ENCODE results near the gene RAB9A.
A peak's percentile ranks its signal among the peaks of the same experiment; 100 is the strongest.

Gene RAB9A

GRCh38 chrX:13716455-13716854, 27.5 kb downstream of the RAB9A start:
- DNase-seq, result no peak
- Histone ChIP-seq H3K9me3 (ENCODE audit: control insufficient read depth, low read length) (no peaks in the 10 kb centered on the region), H3K18ac (ENCODE audit: low read depth in 1 of 2, low read length in 2 of 2) (no peak overlapping the region), H3K14ac (ENCODE audit: low read length in 2 of 2) (no peak overlapping the region), H3K4ac (ENCODE audit: low read depth in 1 of 2, low read length in 2 of 2) (no peak overlapping the region), H2AFZ (ENCODE audit: low read depth, low read length) (no peak overlapping the region), H3K9ac (ENCODE audit: low read length) (no peak overlapping the region), H2AK5ac (ENCODE audit: low read length, severe bottlenecking) (no peak overlapping the region), H4K8ac (ENCODE audit: low read length) (no peak overlapping the region), H3K23ac (ENCODE audit: low read length in 2 of 2) (no peak overlapping the region), H3K27me3 (ENCODE audit: control insufficient read depth in 1 of 2, insufficient read depth in 1 of 2, low read length in 2 of 2) (no peaks in the 10 kb centered on the region), H4K91ac (ENCODE audit: low read length) (no peak overlapping the region), H3K4me1 (ENCODE audit: control insufficient read depth, insufficient read depth, low read depth, low read length) (peaks cover 2% of the 10 kb centered on the region), H2BK12ac (ENCODE audit: low read length in 2 of 2) (no peak overlapping the region), H2BK5ac (ENCODE audit: low read depth, low read length, poor library complexity, severe bottlenecking) (no peak overlapping the region), H3K4me2 (ENCODE audit: low read length, poor library complexity, severe bottlenecking) (no peak overlapping the region), H3K79me1 (replicated peaks; ENCODE audit: low read length, poor library complexity, severe bottlenecking) (no peaks in the 10 kb centered on the region), H3K36me3 (ENCODE audit: control insufficient read depth in 1 of 2, insufficient read depth in 2 of 2, low read depth in 1 of 2, low read length in 2 of 2) (peaks cover 9 to 42% of the 10 kb centered on the region in 2 experiments), H2BK120ac (ENCODE audit: low read depth, low read length) (no peak overlapping the region), H3K4me3 (ENCODE audit: insufficient read depth in 1 of 2, low read depth in 1 of 2, low read length in 2 of 2) (no peak overlapping the region), H2BK15ac (ENCODE audit: low read depth, poor library complexity, severe bottlenecking) (no peak overlapping the region), H3K27ac (ENCODE audit: low read length, poor library complexity, severe bottlenecking) (no peak overlapping the region)
- WGBS, result 97% methylated on average over 8 of the region's 9 CpGs

DNA sequence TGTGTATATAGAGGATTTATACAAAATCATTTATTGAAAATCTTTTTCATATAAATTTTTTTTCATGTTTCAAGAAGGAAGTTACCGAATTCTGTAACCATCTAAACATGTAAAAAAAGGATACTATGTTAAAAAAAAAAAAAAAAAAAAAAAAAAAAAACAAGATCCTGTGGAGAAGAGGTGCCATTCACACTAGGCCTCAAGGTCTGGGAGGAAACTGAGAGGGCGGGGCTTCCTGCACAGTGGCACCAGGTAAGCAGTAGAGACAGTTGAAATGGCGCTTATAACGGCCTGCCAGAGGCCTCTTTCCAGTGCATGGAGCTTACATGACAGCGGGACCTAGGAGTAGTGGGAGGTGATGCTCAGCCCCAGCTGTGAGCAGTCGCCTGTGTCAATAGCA, 28.0 kb downstream of the RAB9A start:
- H2BK5ac ChIP-seq (ENCODE audit: low read depth, low read length, poor library complexity, severe bottlenecking), result no peak overlapping the region
- no peak overlapping the region for H3K14ac ChIP-seq (ENCODE audit: low read length in 2 of 2)
- H2BK15ac ChIP-seq (ENCODE audit: low read depth, poor library complexity, severe bottlenecking), result no peak overlapping the region
- no peak overlapping the region for H3K9ac ChIP-seq (ENCODE audit: low read length)
- no peak overlapping the region for H3K18ac ChIP-seq (ENCODE audit: low read depth in 1 of 2, low read length in 2 of 2)
- H3K27me3 ChIP-seq (ENCODE audit: control insufficient read depth in 1 of 2, insufficient read depth in 1 of 2, low read length in 2 of 2), result no peaks in the 10 kb centered on the region
- H3K79me1 ChIP-seq (replicated peaks; ENCODE audit: low read length, poor library complexity, severe bottlenecking), result no peaks in the 10 kb centered on the region
- H2AK5ac ChIP-seq (ENCODE audit: low read length, severe bottlenecking), result no peak overlapping the region
- H2BK12ac ChIP-seq (ENCODE audit: low read length in 2 of 2), result no peak overlapping the region
- no peak for DNase-seq
- H4K8ac ChIP-seq (ENCODE audit: low read length), result no peak overlapping the region
- no peak overlapping the region for H2AFZ ChIP-seq (ENCODE audit: low read depth, low read length)
- peaks cover 2% of the 10 kb centered on the region for H3K4me1 ChIP-seq (ENCODE audit: control insufficient read depth, insufficient read depth, low read depth, low read length)
- 98% methylated on average over 4 of the region's 6 CpGs for WGBS
- no peak overlapping the region for H3K23ac ChIP-seq (ENCODE audit: low read length in 2 of 2)
- H3K4ac ChIP-seq (ENCODE audit: low read depth in 1 of 2, low read length in 2 of 2), result no peak overlapping the region
- no peak overlapping the region for H3K27ac ChIP-seq (ENCODE audit: low read length, poor library complexity, severe bottlenecking)
- H3K4me2 ChIP-seq (ENCODE audit: low read length, poor library complexity, severe bottlenecking), result no peak overlapping the region
- H4K91ac ChIP-seq (ENCODE audit: low read length), result no peak overlapping the region
- no peaks in the 10 kb centered on the region for H3K9me3 ChIP-seq (ENCODE audit: control insufficient read depth, low read length)
- H2BK120ac ChIP-seq (ENCODE audit: low read depth, low read length), result no peak overlapping the region
- H3K36me3 ChIP-seq (ENCODE audit: control insufficient read depth in 1 of 2, insufficient read depth in 2 of 2, low read depth in 1 of 2, low read length in 2 of 2), result peaks cover 5 to 38% of the 10 kb centered on the region in 2 experiments
- no peak overlapping the region for H3K4me3 ChIP-seq (ENCODE audit: insufficient read depth in 1 of 2, low read depth in 1 of 2, low read length in 2 of 2)

DNA sequence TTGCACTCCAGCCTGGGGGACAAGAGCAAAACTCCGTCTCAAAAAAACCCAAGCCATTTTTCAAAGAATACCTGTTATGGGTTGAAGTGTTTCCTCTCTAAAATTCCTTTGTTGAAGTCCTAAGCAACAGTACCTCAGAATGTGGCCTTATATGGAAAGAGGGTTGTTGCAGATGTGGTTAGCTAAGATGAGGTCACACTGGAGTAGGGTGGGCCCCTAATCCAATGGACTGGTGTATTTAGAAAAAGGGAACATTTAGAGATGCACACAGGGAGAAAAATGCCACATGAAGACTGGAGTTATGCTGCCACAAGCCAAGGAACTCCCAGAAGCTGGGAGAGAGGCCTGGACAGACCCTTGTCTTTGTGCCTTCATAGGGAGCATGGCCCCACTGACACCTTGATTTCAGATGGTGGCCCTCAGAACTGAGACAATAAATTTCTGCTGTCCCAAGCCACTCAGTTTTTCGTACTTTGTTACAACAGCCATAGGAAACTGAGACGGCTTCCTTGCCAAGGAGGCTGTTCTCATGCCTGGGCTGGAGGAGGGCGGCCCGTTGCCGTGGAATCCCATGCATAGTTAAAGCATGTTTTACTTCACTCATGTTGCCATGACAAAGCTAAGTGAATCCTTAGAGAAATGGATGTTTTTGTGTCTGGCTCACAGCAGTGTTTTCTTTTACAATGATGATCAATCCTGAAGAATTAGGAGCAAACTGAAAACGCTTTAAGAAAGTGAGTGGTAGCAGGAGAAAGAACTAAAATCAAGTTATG, 29.0 kb downstream of the RAB9A start:
- Histone ChIP-seq H2AK5ac (ENCODE audit: low read length, severe bottlenecking) (no peak overlapping the region), H3K36me3 (ENCODE audit: control insufficient read depth in 1 of 2, insufficient read depth in 2 of 2, low read depth in 1 of 2, low read length in 2 of 2) (peaks cover 5 to 30% of the 10 kb centered on the region in 2 experiments), H3K14ac (ENCODE audit: low read length in 2 of 2) (no peak overlapping the region), H2BK5ac (ENCODE audit: low read depth, low read length, poor library complexity, severe bottlenecking) (no peak overlapping the region), H2AFZ (ENCODE audit: low read depth, low read length) (no peak overlapping the region), H3K23ac (ENCODE audit: low read length in 2 of 2) (no peak overlapping the region), H3K27me3 (ENCODE audit: control insufficient read depth in 1 of 2, insufficient read depth in 1 of 2, low read length in 2 of 2) (no peaks in the 10 kb centered on the region), H3K4me3 (ENCODE audit: insufficient read depth in 1 of 2, low read depth in 1 of 2, low read length in 2 of 2) (peak overlapping the region in 1 of 2 experiments; percentile 41), H3K79me1 (replicated peaks; ENCODE audit: low read length, poor library complexity, severe bottlenecking) (no peaks in the 10 kb centered on the region), H4K8ac (ENCODE audit: low read length) (no peak overlapping the region), H3K9me3 (ENCODE audit: control insufficient read depth, low read length) (no peaks in the 10 kb centered on the region), H4K91ac (ENCODE audit: low read length) (no peak overlapping the region), H2BK120ac (ENCODE audit: low read depth, low read length) (no peak overlapping the region), H3K4me1 (ENCODE audit: control insufficient read depth, insufficient read depth, low read depth, low read length) (peaks cover 5% of the 10 kb centered on the region), H3K9ac (ENCODE audit: low read length) (peak overlapping the region; percentile 86), H2BK12ac (ENCODE audit: low read length in 2 of 2) (no peak overlapping the region), H3K4ac (ENCODE audit: low read depth in 1 of 2, low read length in 2 of 2) (no peak overlapping the region), H3K18ac (ENCODE audit: low read depth in 1 of 2, low read length in 2 of 2) (no peak overlapping the region), H2BK15ac (ENCODE audit: low read depth, poor library complexity, severe bottlenecking) (no peak overlapping the region), H3K4me2 (ENCODE audit: low read length, poor library complexity, severe bottlenecking) (no peak overlapping the region), H3K27ac (ENCODE audit: low read length, poor library complexity, severe bottlenecking) (no peak overlapping the region)
- peak; percentile 56 for DNase-seq
- 73% methylated on average over 6 of the region's 7 CpGs for WGBS

- H3K36me3 ChIP-seq (ENCODE audit: control insufficient read depth in 1 of 2, insufficient read depth in 2 of 2, low read depth in 1 of 2, low read length in 2 of 2), result peaks cover 5 to 32% of the 10 kb centered on the region in 2 experiments
- no peak overlapping the region for H4K8ac ChIP-seq (ENCODE audit: low read length)
- DNase-seq, result peak; percentile 43
- H3K27me3 ChIP-seq (ENCODE audit: control insufficient read depth in 1 of 2, insufficient read depth in 1 of 2, low read length in 2 of 2), result no peaks in the 10 kb centered on the region
- H2BK12ac ChIP-seq (ENCODE audit: low read length in 2 of 2), result no peak overlapping the region
- H3K4ac ChIP-seq (ENCODE audit: low read depth in 1 of 2, low read length in 2 of 2), result no peak overlapping the region
- H3K14ac ChIP-seq (ENCODE audit: low read length in 2 of 2), result no peak overlapping the region
- no peak overlapping the region for H2AK5ac ChIP-seq (ENCODE audit: low read length, severe bottlenecking)
- H3K4me3 ChIP-seq (ENCODE audit: insufficient read depth in 1 of 2, low read depth in 1 of 2, low read length in 2 of 2), result no peak overlapping the region
- H3K9me3 ChIP-seq (ENCODE audit: control insufficient read depth, low read length), result no peaks in the 10 kb centered on the region
- no peak overlapping the region for H2BK120ac ChIP-seq (ENCODE audit: low read depth, low read length)
- H4K91ac ChIP-seq (ENCODE audit: low read length), result no peak overlapping the region
- H3K9ac ChIP-seq (ENCODE audit: low read length), result peak overlapping the region; percentile 86
- no peaks in the 10 kb centered on the region for H3K79me1 ChIP-seq (replicated peaks; ENCODE audit: low read length, poor library complexity, severe bottlenecking)
- H3K4me2 ChIP-seq (ENCODE audit: low read length, poor library complexity, severe bottlenecking), result no peak overlapping the region
- H2AFZ ChIP-seq (ENCODE audit: low read depth, low read length), result no peak overlapping the region
- no peak overlapping the region for H3K18ac ChIP-seq (ENCODE audit: low read depth in 1 of 2, low read length in 2 of 2)
- no peak overlapping the region for H2BK5ac ChIP-seq (ENCODE audit: low read depth, low read length, poor library complexity, severe bottlenecking)
- peaks cover 5% of the 10 kb centered on the region for H3K4me1 ChIP-seq (ENCODE audit: control insufficient read depth, insufficient read depth, low read depth, low read length)
- no peak overlapping the region for H2BK15ac ChIP-seq (ENCODE audit: low read depth, poor library complexity, severe bottlenecking)
- no peak overlapping the region for H3K23ac ChIP-seq (ENCODE audit: low read length in 2 of 2)
- 83% methylated on average over 3 of the region's 3 CpGs for WGBS
- peak overlapping the region; percentile 17 for H3K27ac ChIP-seq (ENCODE audit: low read length, poor library complexity, severe bottlenecking)
Measured at GRCh38 chrX:13719192-13719856, 30.4 kb downstream of the RAB9A start.
